T47D (cell line): ENCODE data around the gene MRM3.
"Not testable (repeated sequence)": the region's sequence is repeated elsewhere in the genome, so short reads cannot be mapped to it uniquely, and the experiment has no call there.

Experiments used
- DNase-seq, 2 experiments: peaks; one replicate each; pipeline versions ENCODE4 v3.0.0 to v3.0.0-alpha.2; 2011 to 2012; ENCODE audit warnings: low read depth in 1 of 2, low spot score in 1 of 2
- JUND ChIP-seq: IDR thresholded peaks from 2 replicates; pipeline ENCODE4 v1.6.1; 2012; ENCODE audit warnings: low read depth
- in situ Hi-C: cut with HindIII; loops from 2 replicates; pipeline ENCODE4 v1.10.0; 2016; ENCODE audit warnings: low sequenced_read_pairs, low pct_unique_long_range_greater_than_20kb

Gene MRM3

DNA sequence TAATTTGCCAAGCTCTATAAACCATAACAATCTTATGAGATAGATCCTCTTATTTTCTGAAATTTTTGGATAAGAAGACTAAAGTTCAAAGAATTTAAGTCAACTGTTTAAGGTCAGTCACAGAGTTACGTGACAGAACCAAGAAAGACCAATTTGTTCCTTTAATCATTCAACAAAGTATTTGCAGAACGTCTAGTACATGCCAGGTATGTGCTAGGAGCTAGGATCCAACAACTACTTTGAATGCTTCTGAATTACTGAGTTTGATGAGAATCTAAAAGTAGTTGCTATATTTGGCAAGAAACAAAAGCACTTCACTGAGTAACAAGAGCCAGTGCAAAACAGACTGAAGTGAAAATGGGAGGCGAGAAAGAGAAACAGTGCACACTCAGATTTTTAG is 15.1 kb upstream of the MRM3 start:
- no peak for DNase-seq
- in situ Hi-C loops: no loop called here
- no peak for TF ChIP-seq JUND

DNA sequence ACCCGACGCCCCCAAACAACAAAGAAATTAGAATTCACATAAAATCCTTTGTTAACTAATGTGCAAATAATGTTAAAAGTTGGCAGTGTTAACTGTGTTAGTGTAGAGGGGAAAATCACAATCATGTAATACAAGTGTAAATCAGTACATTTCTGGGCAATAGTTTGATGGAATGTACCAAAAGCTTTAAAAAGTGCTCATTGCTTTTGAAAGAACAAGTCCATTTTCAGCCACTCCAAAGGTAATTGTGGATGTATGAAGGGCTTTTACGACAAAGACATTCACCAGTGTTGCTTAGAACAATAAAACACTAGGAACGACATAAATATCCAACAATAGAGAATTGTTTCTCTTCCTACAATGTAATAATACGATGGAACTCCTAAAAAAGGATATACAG is 9.1 kb upstream of the MRM3 start:
- TF ChIP-seq JUND: no peak
- no peak for DNase-seq
- in situ Hi-C loops: no loop called here

DNA sequence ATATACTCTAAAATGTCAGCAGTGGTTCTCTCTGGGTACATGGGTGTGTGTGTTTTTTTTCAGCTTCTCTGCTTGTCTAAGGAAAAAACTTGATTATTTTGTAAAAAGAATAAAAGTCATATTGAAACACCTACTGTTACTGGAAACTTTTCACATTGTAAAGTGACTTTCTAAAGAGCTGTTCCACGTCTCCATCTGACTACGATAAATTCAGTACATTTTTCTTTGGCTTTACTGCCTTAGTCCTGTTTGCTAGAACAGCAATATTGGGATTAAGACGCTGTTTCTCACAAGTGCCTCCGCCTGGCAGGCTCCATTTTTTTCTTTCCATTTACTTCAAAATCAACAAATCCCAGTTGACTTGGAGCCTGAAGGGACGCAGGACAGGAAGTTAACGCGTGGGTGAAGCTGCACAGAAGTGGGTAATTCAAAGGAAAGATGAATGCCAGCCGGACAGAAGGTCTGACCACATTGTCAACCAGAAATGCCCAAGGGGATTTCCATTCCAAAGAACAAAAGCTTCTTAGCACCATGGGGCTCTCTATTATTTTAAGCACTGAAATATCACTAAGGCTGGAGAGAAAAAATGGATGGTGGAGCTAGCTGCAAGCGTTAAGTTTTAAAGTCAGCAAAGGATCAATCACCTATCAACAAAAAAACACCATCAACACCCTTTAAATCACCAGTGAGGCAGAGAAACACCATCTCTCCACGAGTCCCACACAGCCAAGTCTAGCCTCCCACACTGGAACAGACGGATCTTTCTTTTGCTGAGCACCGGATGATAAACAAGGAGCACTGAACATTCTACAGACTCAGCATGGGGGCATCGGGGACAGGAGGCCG is 8.5 kb upstream of the MRM3 start:
- DNase-seq: no peak
- TF ChIP-seq JUND: no peak
- in situ Hi-C loops: no loop called here

DNA sequence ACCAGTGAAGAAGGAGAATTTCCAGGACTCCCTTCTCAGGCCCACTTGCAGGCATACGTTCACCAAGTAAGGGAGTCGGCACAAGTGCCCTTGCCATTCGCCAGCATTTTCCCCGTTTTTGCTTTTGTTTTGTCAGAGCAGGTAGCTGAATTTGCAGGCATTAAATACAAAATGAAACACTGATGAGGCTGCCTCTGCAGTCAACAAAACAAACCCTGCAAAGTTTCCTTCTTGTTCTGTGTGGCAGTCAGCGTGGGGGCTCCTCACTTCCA is 7.9 kb upstream of the MRM3 start:
- DNase-seq: no peak

DNA sequence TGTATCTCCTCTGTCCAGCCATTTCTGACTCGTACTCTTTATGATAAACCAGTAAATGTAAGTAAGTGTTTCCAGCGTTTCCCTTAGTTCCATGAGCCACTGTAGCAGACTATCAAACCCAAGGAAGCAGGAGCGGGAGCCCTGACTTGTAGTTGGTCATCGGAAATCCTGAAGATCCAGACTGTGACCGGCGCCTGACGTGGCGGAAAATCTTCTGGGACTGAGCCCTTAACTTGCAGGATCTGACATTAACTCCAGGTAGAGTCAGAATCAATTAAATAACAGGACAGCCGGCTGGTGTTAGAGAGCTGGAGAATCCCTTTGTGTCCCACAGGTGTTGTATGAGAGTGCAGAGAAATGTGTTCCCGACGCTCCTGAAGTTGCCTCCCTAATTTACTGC is 4.1 kb upstream of the MRM3 start:
- no peak for DNase-seq
- in situ Hi-C loops: no loop called here
- TF ChIP-seq JUND: no peak

More for the DNA sequence above, 7.9 kb upstream of the MRM3 start:
- no peak for TF ChIP-seq JUND
- in situ Hi-C loops: no loop called here

DNA sequence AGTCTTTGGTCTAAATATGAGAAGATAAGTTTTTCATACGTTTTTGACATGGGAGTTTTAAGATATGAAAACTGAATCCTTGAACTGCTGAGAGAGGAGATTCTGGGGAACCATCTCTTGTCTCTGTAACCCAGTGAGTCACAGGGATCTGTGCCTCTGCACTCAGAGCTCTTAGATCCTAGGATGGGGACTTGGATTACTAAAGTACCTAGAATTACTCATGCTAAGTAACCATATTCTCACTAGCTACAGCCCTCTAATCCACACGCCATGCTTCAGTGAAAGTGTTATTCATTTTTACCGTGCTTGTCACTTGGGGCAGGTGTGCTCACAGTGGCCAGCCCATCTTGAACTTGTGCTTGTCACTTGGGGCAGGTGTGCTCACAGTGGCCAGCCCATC is 2.0 kb downstream of the MRM3 start:
- in situ Hi-C loops: no loop called here
- DNase-seq: no peak
- TF ChIP-seq JUND: no peak

DNA sequence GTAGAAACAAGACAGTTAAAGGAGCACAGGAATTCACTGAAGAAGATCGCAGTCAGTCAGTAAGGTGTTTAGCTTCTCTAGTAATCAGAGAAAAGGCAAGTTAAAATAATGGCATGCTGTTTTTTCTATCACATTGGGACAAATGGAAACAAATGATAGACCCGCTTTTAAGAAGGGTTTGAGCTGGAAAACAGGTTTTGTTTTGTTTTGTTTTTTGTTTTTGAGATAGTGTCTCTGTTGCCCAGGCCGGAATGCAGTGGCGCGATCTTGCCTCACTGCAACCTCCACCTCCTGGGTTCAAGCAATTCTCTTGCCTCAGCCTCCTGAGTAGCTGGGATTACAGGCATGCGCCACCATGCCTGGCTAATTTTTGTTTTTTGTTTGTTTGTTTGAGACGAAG is 3.7 kb downstream of the MRM3 start:
- in situ Hi-C loops, DNase-seq: not testable (repeated sequence)

DNA sequence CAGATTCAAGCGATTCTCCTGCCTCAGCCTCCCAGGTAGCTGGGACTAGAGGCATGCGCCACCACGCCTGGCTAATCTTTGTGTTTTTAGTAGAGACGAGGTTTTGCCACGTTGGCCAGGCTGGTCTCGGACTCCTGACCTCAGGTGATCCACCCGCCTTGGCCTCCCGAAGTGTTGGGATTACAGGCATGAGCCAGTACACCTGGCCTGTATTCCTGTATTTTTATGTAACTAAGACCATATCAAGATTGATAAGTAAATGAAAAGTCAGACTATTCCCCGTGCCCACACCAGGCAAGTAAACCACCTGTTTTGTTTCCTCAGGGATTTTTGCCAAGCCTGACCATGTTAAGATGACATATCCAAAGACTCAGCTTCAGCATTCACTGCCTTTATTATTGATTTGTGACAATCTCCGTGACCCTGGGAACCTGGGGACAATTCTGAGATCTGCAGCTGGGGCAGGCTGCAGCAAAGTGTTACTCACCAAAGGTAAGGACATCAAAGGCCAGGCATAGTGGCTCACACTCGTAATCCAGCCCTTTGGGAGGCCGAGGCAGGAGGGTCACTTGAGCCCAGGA is 5.6 kb downstream of the MRM3 start:
- in situ Hi-C loops: no loop called here

DNA sequence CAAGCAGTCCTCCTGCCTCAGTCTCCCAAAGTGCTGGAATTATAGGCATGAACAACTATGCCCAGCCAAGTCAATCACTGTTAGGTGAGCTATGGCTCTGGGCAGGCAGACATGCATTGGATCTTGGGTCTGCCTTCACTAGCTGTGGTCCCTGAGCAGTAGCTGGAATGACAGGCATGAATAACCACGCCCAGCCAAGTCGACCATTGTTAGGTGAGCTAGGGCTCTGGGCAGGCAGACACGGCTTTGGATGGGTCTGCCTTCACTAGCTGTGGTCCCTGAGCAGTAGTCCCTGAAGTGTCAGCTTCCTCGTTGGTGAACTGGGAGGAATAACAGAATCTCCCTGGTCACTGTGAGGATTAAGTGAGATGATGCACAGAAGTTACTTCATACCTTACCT is 6.4 kb downstream of the MRM3 start:
- no peak for TF ChIP-seq JUND
- in situ Hi-C loops: no loop called here
- DNase-seq: no peak

More for the DNA sequence above, 5.6 kb downstream of the MRM3 start:
- no peak for DNase-seq
- no peak for TF ChIP-seq JUND

DNA sequence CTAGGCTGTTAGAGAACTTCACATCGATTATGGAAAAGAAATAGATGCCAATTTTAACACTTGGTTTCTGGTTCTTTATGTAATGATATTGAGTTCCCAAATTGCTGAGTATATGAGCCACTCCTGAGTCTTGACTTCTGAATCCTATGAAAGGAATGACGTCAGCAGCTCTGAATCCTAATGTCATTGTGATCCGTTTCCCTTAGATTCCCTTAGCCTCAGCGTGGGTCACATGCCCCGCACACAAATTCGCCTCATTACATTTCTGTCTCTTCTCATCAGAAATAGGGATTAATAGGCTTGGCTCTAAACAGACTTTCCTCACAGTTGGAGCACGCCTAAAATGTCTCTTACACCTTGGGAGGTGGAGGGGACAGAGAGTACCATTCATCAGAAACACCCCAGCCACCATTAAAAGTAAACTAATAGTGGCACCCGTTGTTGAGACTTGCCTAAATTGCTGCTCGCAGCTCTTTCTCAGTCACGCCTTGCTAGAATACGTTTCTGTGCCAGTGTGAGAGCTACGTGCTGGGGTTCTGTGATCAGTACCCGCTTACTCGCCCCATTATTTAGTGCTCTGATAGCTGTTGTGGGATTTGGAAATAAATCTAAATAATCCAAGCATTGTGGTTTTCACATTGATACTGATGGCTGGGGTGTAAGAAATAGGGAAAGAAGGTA is 7.1 kb downstream of the MRM3 start:
- no peak for TF ChIP-seq JUND
- DNase-seq: no peak
- in situ Hi-C loops: no loop called here

DNA sequence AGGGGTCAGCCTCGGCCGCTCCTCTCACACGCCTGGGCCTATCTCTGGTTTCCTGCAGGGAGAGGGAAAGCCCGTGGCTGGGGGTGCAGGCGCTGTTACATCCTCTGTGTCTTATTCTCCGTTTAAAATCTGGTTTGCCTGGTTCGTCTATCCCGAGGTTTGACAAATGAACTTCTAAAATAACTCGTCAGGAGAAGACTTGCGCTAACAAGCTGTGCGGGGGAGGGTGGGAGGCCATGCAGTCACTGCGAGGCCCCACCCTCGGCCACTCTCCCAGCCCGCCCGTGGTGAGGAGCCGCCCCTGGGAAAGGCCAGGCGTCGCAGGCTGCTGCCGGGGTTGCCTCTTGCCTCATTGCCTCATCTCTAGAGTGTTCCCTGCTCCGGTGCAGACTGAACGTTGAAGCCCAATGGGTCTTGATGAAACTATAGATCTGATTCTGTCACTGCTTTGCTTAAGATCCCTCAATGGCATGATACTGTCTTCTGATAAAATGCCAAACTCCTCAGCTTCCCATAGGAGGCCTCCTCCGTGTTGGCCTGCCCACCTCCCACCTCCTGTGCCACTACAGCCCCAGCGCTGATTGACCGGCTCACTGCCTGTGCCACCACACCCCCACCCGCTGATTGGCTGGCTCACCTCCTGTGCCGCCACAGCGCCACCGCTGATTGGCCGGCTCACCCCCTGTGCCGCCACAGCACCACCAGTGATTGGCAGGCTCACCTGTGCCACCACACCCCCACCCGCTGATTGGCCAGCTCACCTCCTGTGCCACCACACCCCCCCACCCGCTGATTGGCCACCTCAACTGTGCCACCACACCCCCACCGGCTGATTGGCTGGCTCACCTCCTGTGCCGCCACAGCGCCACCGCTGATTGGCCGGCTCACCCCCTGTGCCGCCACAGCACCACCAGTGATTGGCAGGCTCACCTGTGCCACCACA is 8.0 kb downstream of the MRM3 start:
- DNase-seq, in situ Hi-C loops: not testable (repeated sequence)

DNA sequence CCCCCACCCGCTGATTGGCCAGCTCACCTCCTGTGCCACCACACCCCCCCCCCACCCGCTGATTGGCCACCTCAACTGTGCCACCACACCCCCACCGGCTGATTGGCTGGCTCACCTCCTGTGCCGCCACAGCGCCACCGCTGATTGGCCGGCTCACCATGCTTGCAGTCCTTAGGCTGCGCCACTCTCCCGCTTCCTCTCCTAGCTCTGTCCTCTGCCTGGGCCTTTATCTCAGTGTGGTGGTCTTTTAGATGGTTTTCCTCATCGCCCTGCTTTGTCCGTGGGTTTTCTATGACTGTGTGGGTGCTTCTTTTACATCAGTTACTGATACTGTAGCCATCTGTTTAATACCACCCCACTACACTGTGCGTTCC is 8.7 kb downstream of the MRM3 start:
- DNase-seq, in situ Hi-C loops: not testable (repeated sequence)

DNA sequence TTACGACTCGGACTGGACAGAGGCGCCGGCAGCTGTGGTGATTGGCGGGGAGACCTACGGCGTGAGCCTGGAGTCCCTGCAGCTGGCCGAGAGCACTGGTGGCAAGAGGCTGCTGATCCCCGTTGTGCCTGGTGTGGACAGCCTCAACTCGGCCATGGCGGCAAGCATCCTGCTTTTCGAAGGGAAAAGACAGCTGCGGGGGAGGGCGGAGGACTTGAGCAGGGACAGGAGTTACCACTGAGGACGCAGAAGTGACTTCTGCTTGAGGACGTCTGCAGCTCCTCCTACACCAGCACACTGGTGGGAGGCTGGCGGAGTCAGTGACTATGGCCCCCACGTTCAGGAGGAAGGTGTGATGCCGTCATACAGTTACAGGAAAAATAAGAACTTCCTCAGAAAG is 9.7 kb downstream of the MRM3 start:
- in situ Hi-C loops: no loop called here

More for the DNA sequence above, 9.7 kb downstream of the MRM3 start:
- DNase-seq: no peak
- TF ChIP-seq JUND: no peak
